GM18498 (cell line): ENCODE measurements around the gene PSMD5.
A peak's percentile ranks its signal among the peaks of the same experiment; 100 is the strongest.

Experiments used
- ATAC-seq: cut with Tn5 transposase; IDR thresholded peaks from one replicate; pipeline ENCODE4 v1.9.1; 2021; ENCODE audit warnings: mild to moderate bottlenecking, moderate library complexity; ENCODE audit not compliant: unreplicated experiment

The PSMD5 gene

GRCh38 chr9:120875643-120875953 lies 32.9 kb upstream of the PSMD5 start:
- ATAC-seq, result no peak

- ATAC-seq, result no peak
Measured at GRCh38 chr9:120875195-120875565, 32.5 kb upstream of the PSMD5 start.

GRCh38 chr9:120874226-120875194 lies 31.8 kb upstream of the PSMD5 start:
- ATAC-seq, result no peak

GRCh38 chr9:120873512-120873911 lies 30.8 kb upstream of the PSMD5 start:
- no peak for ATAC-seq

- no peak for ATAC-seq
Measured at GRCh38 chr9:120872791-120873502, 30.2 kb upstream of the PSMD5 start.

GRCh38 chr9:120870206-120870605 lies 27.5 kb upstream of the PSMD5 start:
- ATAC-seq, result no peak

GRCh38 chr9:120869726-120870125 lies 27.0 kb upstream of the PSMD5 start:
- no peak for ATAC-seq

GRCh38 chr9:120869360-120869687 lies 26.6 kb upstream of the PSMD5 start:
- no peak for ATAC-seq

- ATAC-seq, result peak; percentile 92
Measured at GRCh38 chr9:120868676-120869359, 26.1 kb upstream of the PSMD5 start.

- no peak for ATAC-seq
Measured at GRCh38 chr9:120868339-120868675, 25.6 kb upstream of the PSMD5 start.

- no peak for ATAC-seq
Measured at GRCh38 chr9:120867676-120868338, 25.1 kb upstream of the PSMD5 start.

- ATAC-seq, result no peak
Measured at GRCh38 chr9:120866651-120867050, 23.9 kb upstream of the PSMD5 start.

- no peak for ATAC-seq
Measured at GRCh38 chr9:120865809-120866208, 23.1 kb upstream of the PSMD5 start.

GRCh38 chr9:120865176-120865575 lies 22.5 kb upstream of the PSMD5 start:
- ATAC-seq, result no peak

GRCh38 chr9:120864719-120865118 lies 22.0 kb upstream of the PSMD5 start:
- ATAC-seq, result no peak

- ATAC-seq, result no peak
Measured at GRCh38 chr9:120863833-120864232, 21.1 kb upstream of the PSMD5 start.

GRCh38 chr9:120862452-120862851 lies 19.7 kb upstream of the PSMD5 start:
- no peak for ATAC-seq

- ATAC-seq, result no peak
Measured at GRCh38 chr9:120861935-120862334, 19.2 kb upstream of the PSMD5 start.

GRCh38 chr9:120860083-120860482 lies 17.4 kb upstream of the PSMD5 start:
- no peak for ATAC-seq

GRCh38 chr9:120859361-120859760 lies 16.6 kb upstream of the PSMD5 start:
- ATAC-seq, result no peak

GRCh38 chr9:120857902-120858301 lies 15.2 kb upstream of the PSMD5 start:
- ATAC-seq, result no peak
